GM13976 (cell line): ENCODE measurements around the gene HRAS.

Source experiments
- DNase-seq: peaks from one replicate; pipeline ENCODE4 v3.0.0; 2012; ENCODE audit warnings: low spot score
- in situ Hi-C: fragments of 300-500 bp; cut with MboI; formaldehyde crosslinking; loops from one replicate; pipeline ENCODE4 v1.12.0; 2022; ENCODE audit warnings: low sequenced_read_pairs, mixed read lengths, inconsistent platforms; ENCODE audit not compliant: unreplicated experiment
- TF ChIP-seq, protein P1 (sequence below): IDR thresholded peaks from 2 replicates; pipeline ENCODE4 v1.5.1; 2012; ENCODE audit warnings: borderline replicate concordance, mild to moderate bottlenecking; ENCODE audit not compliant: insufficient read depth; ENCODE audit errors: extremely low read depth, missing control alignments, control extremely low read depth

The HRAS gene

DNA sequence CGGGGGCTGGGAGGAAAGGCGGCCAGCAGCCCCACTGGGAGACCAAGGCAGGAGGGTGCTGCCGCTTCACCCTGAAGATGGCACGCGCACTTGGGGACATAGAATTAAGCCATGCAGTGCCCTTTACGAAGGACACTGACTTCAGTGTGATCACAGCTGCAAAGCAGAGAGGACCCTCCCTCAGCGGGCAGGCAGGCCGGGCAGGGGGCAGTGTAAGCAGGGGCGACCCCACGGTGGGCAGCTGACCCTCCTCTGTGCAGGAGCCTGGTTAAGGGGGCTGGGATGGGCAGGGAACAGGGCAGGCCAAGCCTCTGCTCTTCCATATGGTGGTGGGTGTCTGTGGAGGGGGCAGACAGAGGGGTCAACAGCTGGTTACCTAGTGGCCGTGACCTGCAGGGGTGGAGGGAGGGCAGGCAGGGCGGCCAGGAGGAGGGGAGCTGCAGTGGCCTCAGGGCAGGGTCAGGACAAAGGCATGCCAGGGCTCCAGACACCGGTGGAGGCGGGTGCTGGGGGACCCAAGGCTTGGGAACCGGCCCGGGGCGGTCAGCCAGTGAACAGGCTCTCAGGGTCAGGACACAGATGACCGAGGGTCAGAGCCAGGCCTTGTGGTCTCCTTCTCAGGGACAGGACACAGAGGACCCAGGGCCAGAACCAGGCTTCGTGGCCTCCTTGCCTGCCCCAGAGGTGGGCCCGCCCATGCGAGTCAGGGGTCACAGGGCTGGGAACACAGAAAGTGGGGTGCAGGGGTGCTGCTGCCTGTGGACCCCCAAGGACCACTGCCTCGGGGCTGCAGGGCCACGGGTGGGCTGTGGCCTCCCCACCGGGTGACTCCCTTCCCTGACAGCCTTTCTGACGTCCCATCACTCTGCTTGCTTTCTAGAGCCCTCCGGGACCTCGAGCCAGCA lies 18.0 kb upstream of the HRAS start:
- TF ChIP-seq, protein P1, sequence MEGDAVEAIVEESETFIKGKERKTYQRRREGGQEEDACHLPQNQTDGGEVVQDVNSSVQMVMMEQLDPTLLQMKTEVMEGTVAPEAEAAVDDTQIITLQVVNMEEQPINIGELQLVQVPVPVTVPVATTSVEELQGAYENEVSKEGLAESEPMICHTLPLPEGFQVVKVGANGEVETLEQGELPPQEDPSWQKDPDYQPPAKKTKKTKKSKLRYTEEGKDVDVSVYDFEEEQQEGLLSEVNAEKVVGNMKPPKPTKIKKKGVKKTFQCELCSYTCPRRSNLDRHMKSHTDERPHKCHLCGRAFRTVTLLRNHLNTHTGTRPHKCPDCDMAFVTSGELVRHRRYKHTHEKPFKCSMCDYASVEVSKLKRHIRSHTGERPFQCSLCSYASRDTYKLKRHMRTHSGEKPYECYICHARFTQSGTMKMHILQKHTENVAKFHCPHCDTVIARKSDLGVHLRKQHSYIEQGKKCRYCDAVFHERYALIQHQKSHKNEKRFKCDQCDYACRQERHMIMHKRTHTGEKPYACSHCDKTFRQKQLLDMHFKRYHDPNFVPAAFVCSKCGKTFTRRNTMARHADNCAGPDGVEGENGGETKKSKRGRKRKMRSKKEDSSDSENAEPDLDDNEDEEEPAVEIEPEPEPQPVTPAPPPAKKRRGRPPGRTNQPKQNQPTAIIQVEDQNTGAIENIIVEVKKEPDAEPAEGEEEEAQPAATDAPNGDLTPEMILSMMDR: no peak
- in situ Hi-C loops: loop anchor here (10.0 kb wide), 1 partner anchor 171 kb away; no protein-coding TSS in a partner anchor
- no peak for DNase-seq

GRCh38 chr11:551596-551995 lies 16.2 kb upstream of the HRAS start:
- TF ChIP-seq, protein P1: no peak
- no peak for DNase-seq
- in situ Hi-C loops: loop anchor here (10.0 kb wide), 1 partner anchor 173 kb away; no protein-coding TSS in a partner anchor

- TF ChIP-seq, protein P1: no peak
- no peak for DNase-seq
- in situ Hi-C loops: loop anchor here (10.0 kb wide), 1 partner anchor 174 kb away; no protein-coding TSS in a partner anchor
Observed at GRCh38 chr11:551131-551530, 15.8 kb upstream of the HRAS start.

- no peak for DNase-seq
- in situ Hi-C loops: loop anchor here (10.0 kb wide), 1 partner anchor 174 kb away; no protein-coding TSS in a partner anchor
Observed at GRCh38 chr11:550746-551085, 15.3 kb upstream of the HRAS start.

GRCh38 chr11:550021-550745 lies 14.8 kb upstream of the HRAS start:
- TF ChIP-seq, protein P1: no peak
- DNase-seq: no peak
- in situ Hi-C loops: loop anchor here (10.0 kb wide), 1 partner anchor 175 kb away; no protein-coding TSS in a partner anchor

More at GRCh38 chr11:550746-551085, 15.3 kb upstream of the HRAS start:
- TF ChIP-seq, protein P1: no peak

DNA sequence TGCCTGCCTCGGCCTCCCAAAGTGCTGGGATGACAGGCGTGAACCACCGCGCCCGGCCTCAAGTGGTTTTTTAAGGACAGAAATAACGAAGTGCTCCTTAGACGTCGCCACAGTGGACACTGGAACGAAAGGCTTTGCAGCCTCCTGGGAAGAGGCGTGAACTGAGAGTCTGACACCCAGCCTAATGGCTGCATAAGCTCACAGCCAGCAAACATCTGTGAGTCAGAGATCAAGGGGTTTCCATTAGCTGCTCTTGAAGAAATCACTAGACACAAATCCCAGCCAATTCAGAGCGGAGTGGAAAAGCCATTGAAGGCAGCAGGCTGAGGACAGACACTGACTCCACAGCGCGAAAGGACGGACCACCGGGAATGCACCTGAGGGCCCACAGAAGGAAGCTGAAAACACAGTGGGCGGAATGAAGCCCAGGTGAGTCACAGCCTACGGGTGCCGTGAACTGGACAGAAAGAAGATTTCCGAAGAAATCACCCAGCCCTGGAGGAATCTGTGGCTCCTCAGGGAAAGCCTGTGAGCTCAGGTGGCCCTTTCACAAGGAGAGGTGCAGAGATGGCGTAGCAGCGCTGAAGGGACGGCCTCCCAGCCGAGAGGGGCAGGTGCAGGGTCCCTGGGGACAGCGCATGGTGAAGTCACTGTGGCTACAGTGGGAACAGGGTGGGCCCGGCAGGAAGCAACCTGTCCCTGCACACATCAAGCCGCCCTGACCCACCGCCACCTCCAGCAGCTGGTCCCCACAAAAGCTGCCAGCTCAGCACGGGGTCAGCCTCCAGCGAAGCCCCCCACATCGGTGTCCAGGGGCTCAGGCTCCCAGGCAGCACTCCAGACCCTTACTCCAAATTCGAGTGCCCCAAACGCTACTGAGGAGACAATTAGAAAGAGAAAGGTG lies 13.6 kb upstream of the HRAS start:
- TF ChIP-seq, protein P1: no peak
- in situ Hi-C loops: no loop called here
- DNase-seq: no peak
